ENCODE data around the gene ALLC. TPM values are rescaled to one million over a fixed set of nuclear protein-coding genes. Genes with fewer than 3 reads are reported as not detected.

ALLC gene
- total and polyA plus RNA-seq, 3 donors from 2014 or later, result 8.1 to 35.1 (median 18.5) TPM

GRCh38 chr2:3647831-3648651 lies 10.0 kb upstream of the ALLC start:
- DNase-seq, result no peak
- no peak overlapping the region for H3K27ac ChIP-seq
- no peaks in the 10 kb centered on the region for H3K27me3 ChIP-seq
- H3K4me3 ChIP-seq, result no peak overlapping the region
- intact Hi-C loops (cut with DNase I; ENCODE audit: low total_unique reads), result no loop called here
- 84 to 92% methylated on average over 7 to 14 of the region's 14 CpGs for WGBS, 2 donors
- peaks cover 14% of the 10 kb centered on the region for H3K4me1 ChIP-seq
- no peaks in the 10 kb centered on the region for H3K9me3 ChIP-seq
- TF ChIP-seq CTCF (IDR thresholded peaks at IDR 0.05) (no peak), POLR2A (IDR thresholded peaks at IDR 0.05) (no peak)
- H3K36me3 ChIP-seq (ENCODE audit: low read depth, missing control alignments), result no peaks in the 10 kb centered on the region

GRCh38 chr2:3648652-3649177 lies 9.3 kb upstream of the ALLC start:
- DNase-seq, result no peak
- H3K9me3 ChIP-seq, result no peaks in the 10 kb centered on the region
- H3K4me3 ChIP-seq, result no peak overlapping the region
- H3K4me1 ChIP-seq, result peaks cover 14% of the 10 kb centered on the region
- no peaks in the 10 kb centered on the region for H3K27me3 ChIP-seq
- no peak overlapping the region for H3K27ac ChIP-seq
- TF ChIP-seq POLR2A (IDR thresholded peaks at IDR 0.05), result no peak
- TF ChIP-seq CTCF (IDR thresholded peaks at IDR 0.05), result no peak
- intact Hi-C loops (cut with DNase I; ENCODE audit: low total_unique reads), result no loop called here
- 94 to 95% methylated on average over 17 to 20 of the region's 20 CpGs for WGBS, 2 donors
- no peaks in the 10 kb centered on the region for H3K36me3 ChIP-seq (ENCODE audit: low read depth, missing control alignments)

- Histone ChIP-seq H3K27me3 (no peaks in the 10 kb centered on the region), H3K27ac (peak overlapping the region in 1 of 2 donors; percentile 25), H3K9me3 (no peaks in the 10 kb centered on the region), H3K36me3 (ENCODE audit: low read depth, missing control alignments) (no peaks in the 10 kb centered on the region), H3K4me3 (no peak overlapping the region), H3K4me1 (peaks cover 14% of the 10 kb centered on the region)
- TF ChIP-seq POLR2A (IDR thresholded peaks at IDR 0.05), result no peak
- TF ChIP-seq CTCF (IDR thresholded peaks at IDR 0.05), result no peak
- 53 to 83% methylated on average over 13 to 16 of the region's 16 CpGs for WGBS, 2 donors
- intact Hi-C loops (cut with DNase I; ENCODE audit: low total_unique reads), result no loop called here
- DNase-seq, result no peak
Observed at GRCh38 chr2:3649581-3649980, 8.4 kb upstream of the ALLC start.

- no peak for DNase-seq
- Histone ChIP-seq H3K27me3 (no peaks in the 10 kb centered on the region), H3K4me1 (peaks cover 14% of the 10 kb centered on the region), H3K4me3 (no peak overlapping the region), H3K27ac (peak overlapping the region; percentile 19 to 68), H3K36me3 (ENCODE audit: low read depth, missing control alignments) (no peaks in the 10 kb centered on the region), H3K9me3 (no peaks in the 10 kb centered on the region)
- intact Hi-C loops (cut with DNase I; ENCODE audit: low total_unique reads), result no loop called here
- TF ChIP-seq POLR2A (IDR thresholded peaks at IDR 0.05) (no peak), CTCF (IDR thresholded peaks at IDR 0.05) (no peak)
- 42 to 66% methylated on average over 5 to 20 of the region's 20 CpGs for WGBS, 2 donors
Observed at GRCh38 chr2:3650140-3650920, 7.7 kb upstream of the ALLC start.

Data from testis (tissue), 3 donors.